ENCODE data around the gene NRG2.

Gene NRG2

GRCh38 chr5:139812836-139813805, 230.0 kb downstream of the NRG2 start:
- TF ChIP-seq POLR2AphosphoS5 (IDR thresholded peaks at IDR 0.05; ENCODE audit: low read depth) (no peak), SPI1 (IDR thresholded peaks at IDR 0.05; ENCODE audit: borderline replicate concordance, low read depth) (no peak), REST (IDR thresholded peaks at IDR 0.05; ENCODE audit: insufficient replicate concordance, low read depth) (no peak), GABPA (IDR thresholded peaks at IDR 0.05; ENCODE audit: low read depth) (no peak), CTCF (IDR thresholded peaks at IDR 0.05; ENCODE audit: insufficient read depth, low read length) (no peak)
- H3K27me3 ChIP-seq (ENCODE audit: insufficient read depth, poor library complexity, severe bottlenecking): no peaks in the 10 kb centered on the region

GRCh38 chr5:139812323-139812722, 230.8 kb downstream of the NRG2 start:
- Histone ChIP-seq H3K27me3 (ENCODE audit: insufficient read depth, poor library complexity, severe bottlenecking) (no peaks in the 10 kb centered on the region), H3K4me3 (replicated peaks; ENCODE audit: insufficient read depth, low read length) (no peak overlapping the region), H3K27ac (replicated peaks) (no peak overlapping the region)

More at GRCh38 chr5:139812836-139813805, 230.0 kb downstream of the NRG2 start:
- H3K4me3 ChIP-seq (replicated peaks; ENCODE audit: insufficient read depth, low read length): no peak overlapping the region
- no peak for DNase-seq (ENCODE audit: low read depth in 1 of 2, low spot score in 1 of 2)
- no peak overlapping the region for H3K27ac ChIP-seq (replicated peaks)

More at GRCh38 chr5:139812323-139812722, 230.8 kb downstream of the NRG2 start:
- TF ChIP-seq CTCF (IDR thresholded peaks at IDR 0.05; ENCODE audit: insufficient read depth, low read length) (no peak), GABPA (IDR thresholded peaks at IDR 0.05; ENCODE audit: low read depth) (no peak), REST (IDR thresholded peaks at IDR 0.05; ENCODE audit: insufficient replicate concordance, low read depth) (no peak), POLR2AphosphoS5 (IDR thresholded peaks at IDR 0.05; ENCODE audit: low read depth) (no peak), SPI1 (IDR thresholded peaks at IDR 0.05; ENCODE audit: borderline replicate concordance, low read depth) (no peak)
- DNase-seq (ENCODE audit: low read depth in 1 of 2, low spot score in 1 of 2): no peak

Data from HL-60 (cell line).